Neural progenitor cell (in vitro differentiated cells): ENCODE results near the gene RGMB. TPM values are rescaled to one million over a fixed set of nuclear protein-coding genes. Genes with fewer than 3 reads are reported as not detected.

Source experiments
- DNase-seq: peaks from one replicate; pipeline ENCODE4 v3.0.0-alpha.2; 2016; ENCODE audit warnings: low spot score
- H2AFZ ChIP-seq: fragments of 200-600 bp; sonication (generic); replicated peaks from 2 replicates; pipeline ENCODE4 v1.6.1; 2016; ENCODE audit warnings: antibody characterized with exemption
- H3F3A ChIP-seq: fragments of 200-600 bp; sonication (generic); 2 replicates; pipeline ENCODE4 v1.6.1; 2016; ENCODE audit warnings: antibody characterized with exemption, low read depth
- H3K27ac ChIP-seq: fragments of 200-600 bp; sonication (generic); 2 replicates; pipeline ENCODE4 v1.5.1; 2016; ENCODE audit warnings: mild to moderate bottlenecking
- H3K27me3 ChIP-seq: fragments of 200-600 bp; sonication (generic); 2 replicates; pipeline ENCODE4 v1.6.1; 2016; ENCODE audit warnings: mild to moderate bottlenecking, moderate library complexity
- H3K36me3 ChIP-seq: fragments of 200-600 bp; sonication (generic); 2 replicates; pipeline ENCODE4 v1.5.1; 2016
- H3K4me1 ChIP-seq: fragments of 200-600 bp; sonication (generic); 2 replicates; pipeline ENCODE4 v1.6.1; 2016; ENCODE audit warnings: mixed run types
- H3K4me2 ChIP-seq: fragments of 200-600 bp; sonication (generic); 2 replicates; pipeline ENCODE4 v1.6.1; 2016
- H3K4me3 ChIP-seq: fragments of 200-600 bp; sonication (generic); 2 replicates; pipeline ENCODE4 v1.5.1; 2016
- H3K79me2 ChIP-seq: fragments of 200-600 bp; sonication (generic); 2 replicates; pipeline ENCODE4 v1.6.1; 2016; ENCODE audit warnings: low read depth
- H3K9ac ChIP-seq: fragments of 200-600 bp; sonication (generic); 2 replicates; pipeline ENCODE4 v1.6.1; 2016
- H3K9me3 ChIP-seq: fragments of 200-600 bp; sonication (generic); 2 replicates; pipeline ENCODE4 v1.5.1; 2016; ENCODE audit warnings: low read depth
- H4K20me1 ChIP-seq: fragments of 200-600 bp; sonication (generic); 2 replicates; pipeline ENCODE4 v1.6.1; 2016; ENCODE audit warnings: low read depth
- H3K27ac Mint-ChIP-seq: 3 replicates; pipeline ENCODE4 v1.8.0; 2021; ENCODE audit warnings: mixed read lengths
- H3K27me3 Mint-ChIP-seq: 2 replicates; pipeline ENCODE4 v1.8.0; 2022; ENCODE audit warnings: low read depth, mild to moderate bottlenecking, inconsistent platforms, moderate library complexity, mixed read lengths; ENCODE audit not compliant: insufficient read depth
- H3K36me3 Mint-ChIP-seq: 3 replicates; pipeline ENCODE4 v1.8.0; 2021; ENCODE audit warnings: mixed read lengths
- H3K4me1 Mint-ChIP-seq: 3 replicates; pipeline ENCODE4 v1.8.0; 2021; ENCODE audit warnings: mixed read lengths
- H3K4me3 Mint-ChIP-seq: 3 replicates; pipeline ENCODE4 v1.8.0; 2021; ENCODE audit warnings: mild to moderate bottlenecking, moderate library complexity, mixed read lengths
- H3K9me3 Mint-ChIP-seq: 3 replicates; pipeline ENCODE4 v1.8.0; 2020; ENCODE audit warnings: mixed read lengths
- CTCF ChIP-seq: fragments of 200-600 bp; sonication (generic); IDR thresholded peaks from 2 replicates; pipeline ENCODE4 v1.5.1; 2017; ENCODE audit warnings: antibody characterized with exemption, mild to moderate bottlenecking
- EZH2 ChIP-seq: fragments of 200-600 bp; sonication (generic); IDR thresholded peaks from 2 replicates; pipeline ENCODE4 v1.6.1; 2017; ENCODE audit warnings: antibody characterized with exemption, mild to moderate bottlenecking, moderate library complexity
- EZH2phosphoT487 ChIP-seq: fragments of 200-600 bp; sonication (generic); IDR thresholded peaks from 2 replicates; pipeline ENCODE4 v1.6.1; 2017; ENCODE audit warnings: antibody characterized with exemption
- total RNA-seq: library from RNA; depleted of rRNA; stranded (reverse); fragments of >200 nt; gene quantifications from 2 replicates; pipeline ENCODE4 v1.2.3, GENCODE V29; 2015; ENCODE audit warnings: low replicate concordance

RGMB gene
- total RNA-seq, 1 donor from 2014 or later: 27.4 TPM

- Histone ChIP-seq H3K4me2 (no peak overlapping the region), H3K27ac (no peak overlapping the region), H3K4me1 (peaks cover 17% of the 10 kb centered on the region), H3F3A (peaks cover 37% of the 10 kb centered on the region), H4K20me1 (no peaks in the 10 kb centered on the region), H3K4me3 (no peak overlapping the region), H2AFZ (no peak overlapping the region), H3K9me3 (no peaks in the 10 kb centered on the region), H3K9ac (no peak overlapping the region), H3K36me3 (no peaks in the 10 kb centered on the region), H3K79me2 (peaks cover 13% of the 10 kb centered on the region), H3K27me3 (no peaks in the 10 kb centered on the region)
- H3K27me3 Mint-ChIP-seq: peaks cover 4% of the 10 kb centered on the region
- H3K36me3 Mint-ChIP-seq: no peaks in the 10 kb centered on the region
- DNase-seq: no peak
- peaks cover 12% of the 10 kb centered on the region for H3K9me3 Mint-ChIP-seq
- H3K27ac Mint-ChIP-seq: no peak overlapping the region
- TF ChIP-seq CTCF (no peak), EZH2phosphoT487 (no peak), EZH2 (no peak)
- no peak overlapping the region for H3K4me3 Mint-ChIP-seq
- peaks cover 17% of the 10 kb centered on the region for H3K4me1 Mint-ChIP-seq
These were observed 7.6 kb upstream of the RGMB start for GRCh38 chr5:98765815-98766214.

- peaks cover 30% of the 10 kb centered on the region for H3K79me2 ChIP-seq
- no peak for TF ChIP-seq EZH2phosphoT487
- TF ChIP-seq CTCF: no peak
- no peak for TF ChIP-seq EZH2
- Mint-ChIP-seq H3K4me1 (peaks cover 27% of the 10 kb centered on the region), H3K4me3 (peak overlapping the region; percentile 99), H3K27ac (peak overlapping the region; percentile 89), H3K27me3 (peaks cover 4% of the 10 kb centered on the region), H3K9me3 (peaks cover 2% of the 10 kb centered on the region), H3K36me3 (no peaks in the 10 kb centered on the region)
- H3K4me2 ChIP-seq: peak overlapping the region; percentile 93
- H4K20me1 ChIP-seq: peaks cover 10% of the 10 kb centered on the region
- peak overlapping the region; percentile 28 for H3K27ac ChIP-seq
- peak; percentile 34 for DNase-seq
- H3K9me3 ChIP-seq: no peaks in the 10 kb centered on the region
- H3K27me3 ChIP-seq: no peaks in the 10 kb centered on the region
- peaks cover 51% of the 10 kb centered on the region for H3F3A ChIP-seq
- no peak overlapping the region for H3K9ac ChIP-seq
- H3K4me3 ChIP-seq: peak overlapping the region; percentile 89
- peaks cover 27% of the 10 kb centered on the region for H3K4me1 ChIP-seq
- H2AFZ ChIP-seq: no peak overlapping the region
- H3K36me3 ChIP-seq: no peaks in the 10 kb centered on the region
These were observed 5.9 kb upstream of the RGMB start for GRCh38 chr5:98767581-98767980.

GRCh38 chr5:98768160-98768959, 5.1 kb upstream of the RGMB start:
- Histone ChIP-seq H3K27me3 (no peaks in the 10 kb centered on the region), H3K79me2 (peaks cover 32% of the 10 kb centered on the region), H3K36me3 (no peaks in the 10 kb centered on the region), H3K4me1 (peaks cover 25% of the 10 kb centered on the region), H3K4me3 (peak overlapping the region; percentile 89), H3K9ac (no peak overlapping the region), H2AFZ (peak overlapping the region; percentile 86), H4K20me1 (peaks cover 13% of the 10 kb centered on the region), H3K4me2 (peak overlapping the region; percentile 93), H3K27ac (no peak overlapping the region), H3K9me3 (no peaks in the 10 kb centered on the region), H3F3A (peaks cover 53% of the 10 kb centered on the region)
- H3K36me3 Mint-ChIP-seq: no peaks in the 10 kb centered on the region
- H3K27ac Mint-ChIP-seq: peak overlapping the region; percentile 91
- peak; percentile 90 for DNase-seq
- TF ChIP-seq CTCF (peak; percentile 94), EZH2phosphoT487 (no peak), EZH2 (no peak)
- peak overlapping the region; percentile 99 for H3K4me3 Mint-ChIP-seq
- H3K4me1 Mint-ChIP-seq: peaks cover 29% of the 10 kb centered on the region
- peaks cover under 1% of the 10 kb centered on the region for H3K9me3 Mint-ChIP-seq
- H3K27me3 Mint-ChIP-seq: peaks cover 9% of the 10 kb centered on the region
